SW 1271 (cell line): ENCODE measurements around the gene TMEM222.
"Not testable (repeated sequence)": the region's sequence is repeated elsewhere in the genome, so short reads cannot be mapped to it uniquely, and the experiment has no call there.

Experiments used
- DNase-seq, 2 experiments: peaks; one replicate each; lab custom pipeline; 2025; lab: John Stamatoyannopoulos, UW

The TMEM222 gene

DNA sequence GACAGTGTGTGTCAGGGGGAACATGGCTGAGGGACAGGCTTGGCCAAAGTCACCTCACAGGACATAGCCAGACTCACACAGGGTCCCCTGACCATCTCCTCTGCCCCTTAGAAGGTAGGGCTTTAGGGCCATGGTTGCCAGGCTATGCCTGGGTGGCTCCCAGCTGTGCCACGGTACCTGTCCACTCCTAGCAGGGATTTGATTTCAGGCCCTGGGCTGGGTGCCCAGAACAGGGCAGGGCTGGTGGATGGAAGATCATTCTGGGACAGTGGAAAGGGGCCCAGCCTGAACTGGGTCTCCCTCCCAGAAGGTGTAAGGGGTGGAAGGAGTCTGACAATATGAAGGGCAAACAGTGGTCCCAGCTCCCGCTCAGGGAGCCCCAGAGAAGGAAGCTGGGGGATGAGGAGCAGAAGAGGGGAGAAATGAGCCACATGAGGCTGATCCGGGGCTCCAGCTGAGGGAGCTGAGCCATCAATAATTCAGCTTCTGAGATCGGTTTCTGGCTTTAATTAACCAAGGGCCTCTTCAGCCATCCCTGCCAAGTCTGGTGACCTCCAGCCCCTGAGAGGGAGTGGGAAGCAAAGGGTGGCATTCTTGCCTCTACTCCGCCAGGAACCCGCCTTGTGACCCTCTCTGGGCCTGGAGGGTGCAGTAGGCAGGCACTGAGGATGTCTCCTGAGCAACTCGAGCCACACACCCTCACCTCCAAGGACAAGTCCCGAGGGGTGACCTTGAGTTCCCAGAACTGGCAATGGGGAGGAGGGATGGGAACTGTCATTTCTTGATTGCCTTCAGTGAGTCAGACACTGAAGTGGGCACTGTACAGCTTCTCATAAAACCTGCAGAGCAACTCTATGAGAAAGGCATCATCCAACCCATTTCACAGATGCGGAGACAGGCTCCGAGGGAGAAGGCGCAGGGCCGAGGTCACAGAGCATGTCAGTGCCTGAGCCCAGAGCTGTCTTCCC is 59.1 kb downstream of the TMEM222 start:
- DNase-seq = no peak

GRCh38 chr1:27381969-27382762 is 60.2 kb downstream of the TMEM222 start:
- DNase-seq = no peak

GRCh38 chr1:27383039-27383605 is 61.2 kb downstream of the TMEM222 start, which contains the start of gene CD164L2:
TSS of gene CD164L2 (minus strand) at chr1:27383333. CDS start at chr1:27383239, 94 bp downstream.
- no peak for DNase-seq

DNA sequence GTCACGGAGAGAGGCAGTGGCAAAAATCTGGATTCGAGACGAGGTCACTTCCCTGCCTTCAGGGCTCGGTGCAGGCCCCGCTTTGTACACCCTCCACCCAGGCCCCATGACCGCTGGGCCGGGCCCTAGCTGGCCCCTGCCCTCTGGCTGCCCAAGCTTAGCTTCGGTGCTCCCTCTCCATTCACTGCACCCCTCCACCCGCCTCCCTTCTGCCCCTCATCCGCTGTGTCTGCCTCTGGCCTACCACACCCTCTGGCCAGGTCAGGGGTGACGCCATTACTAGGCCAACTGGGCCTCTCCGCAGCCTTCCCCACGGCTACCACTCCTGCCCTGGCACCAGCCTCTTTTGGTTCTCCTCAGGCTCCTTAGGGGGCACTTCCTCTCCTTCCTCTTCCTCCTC is 61.7 kb downstream of the TMEM222 start:
- DNase-seq = no peak

GRCh38 chr1:27384797-27385196 is 62.8 kb downstream of the TMEM222 start:
- not testable (repeated sequence) for DNase-seq
